ENCODE results near the gene SNTG2.

GRCh38 chr2:1187189-1187588 lies 236.5 kb downstream of the SNTG2 start:
- TF ChIP-seq CTCF (IDR thresholded peaks at IDR 0.05), result no peak
- no peak for TF ChIP-seq POLR2A (IDR thresholded peaks at IDR 0.05)

Data from prostate gland (tissue), 2 donors.